ENCODE data around the gene MYO10.

- TF ChIP-seq CTCF (IDR thresholded peaks at IDR 0.05) (no peak), POLR2A (IDR thresholded peaks at IDR 0.05) (no peak)
These were observed 78.5 kb downstream of the MYO10 start for GRCh38 chr5:16857635-16858034.
